ENCODE measurements around the gene C12orf75.
"Not testable (repeated sequence)": the region's sequence is repeated elsewhere in the genome, so short reads cannot be mapped to it uniquely, and the experiment has no call there.

Gene C12orf75

DNA sequence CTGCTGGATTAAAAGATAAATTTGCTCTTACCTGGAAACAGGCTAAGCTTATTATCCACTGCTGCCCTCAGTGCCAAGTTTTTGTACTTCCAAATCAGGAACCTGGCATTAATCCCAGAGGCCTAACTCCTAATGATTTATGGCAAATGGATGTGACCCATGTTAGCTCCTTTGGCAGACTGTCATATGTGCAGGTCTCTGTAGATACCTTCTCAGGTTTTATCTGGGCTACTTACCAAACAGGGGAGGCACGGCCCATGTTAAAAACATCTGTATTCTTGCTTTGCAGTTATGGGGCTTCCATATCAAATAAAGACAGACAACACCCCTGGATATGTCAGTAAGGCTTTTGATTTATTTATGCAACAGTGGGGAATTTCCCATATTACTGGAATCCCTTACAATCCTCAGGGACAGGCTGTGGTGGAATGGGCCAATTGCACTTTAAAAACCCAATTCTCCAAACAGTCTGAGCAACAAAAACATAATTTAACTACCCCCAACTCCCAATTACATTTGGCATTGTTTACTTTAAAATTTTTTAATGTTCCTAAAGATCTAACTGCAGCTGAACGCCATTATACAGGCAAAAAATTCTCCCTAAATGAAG is 19.9 kb upstream of the C12orf75 start:
- DNase-seq (ENCODE audit: low read depth in 3 of 3), result not testable (repeated sequence)

DNA sequence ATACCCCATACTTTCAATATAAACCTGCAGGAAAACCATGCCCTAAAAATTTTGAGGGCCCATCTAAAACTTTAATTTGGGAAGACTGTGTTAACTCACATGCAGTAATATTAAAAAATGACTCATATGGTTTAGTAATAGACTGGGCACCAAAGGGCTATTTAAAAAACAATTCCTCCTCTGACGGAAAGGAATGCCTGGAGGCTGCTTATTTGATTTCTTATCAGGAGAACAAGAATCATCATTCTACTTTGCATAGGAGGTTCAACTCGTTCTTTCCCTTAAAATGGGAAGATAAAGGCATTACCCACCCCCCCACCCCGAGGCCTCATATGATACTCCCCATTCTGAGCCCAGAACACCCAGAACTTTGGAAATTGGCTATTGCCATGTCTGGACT is 18.6 kb upstream of the C12orf75 start:
- not testable (repeated sequence) for DNase-seq (ENCODE audit: low read depth in 3 of 3)

DNA sequence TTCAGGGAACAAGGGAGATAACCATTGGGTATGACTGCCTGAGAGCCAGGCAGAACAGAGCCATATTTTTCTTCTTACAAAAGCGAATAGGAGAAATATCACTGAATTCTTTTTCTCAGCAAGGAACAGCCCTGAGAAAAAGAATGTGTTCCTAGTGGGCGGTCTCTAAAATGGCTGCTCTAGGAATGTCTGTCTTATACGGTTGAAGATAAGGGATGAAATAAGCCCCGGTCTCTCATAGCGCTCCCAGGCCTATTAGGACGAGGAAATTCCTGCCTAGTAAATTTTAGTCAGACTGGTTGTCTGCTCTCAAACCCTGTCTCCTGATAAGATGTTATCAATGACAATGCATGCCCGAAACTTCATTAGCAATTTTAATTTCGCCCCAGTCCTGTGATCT is 16.7 kb upstream of the C12orf75 start:
- not testable (repeated sequence) for DNase-seq (ENCODE audit: low read depth in 3 of 3)

DNA sequence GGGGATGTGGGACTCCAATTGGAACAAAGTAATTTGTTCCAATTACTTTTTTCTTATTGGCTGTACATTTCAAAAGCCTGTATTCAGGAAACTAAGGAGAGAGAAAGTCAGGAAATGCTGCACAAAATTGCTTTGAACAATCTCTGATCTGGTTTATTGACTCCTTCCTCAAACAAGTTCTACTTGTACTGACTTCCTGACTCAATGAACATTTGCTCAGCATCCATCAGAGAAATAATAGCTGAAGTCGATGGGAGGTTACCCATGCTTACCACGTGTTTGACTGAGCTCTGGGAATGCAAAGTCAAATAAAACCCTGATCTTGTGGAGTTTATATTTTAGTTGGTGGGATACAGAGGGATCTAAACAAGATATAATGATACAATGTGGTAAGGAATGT is 15.4 kb upstream of the C12orf75 start:
- no peak for DNase-seq (ENCODE audit: low read depth in 3 of 3)

DNA sequence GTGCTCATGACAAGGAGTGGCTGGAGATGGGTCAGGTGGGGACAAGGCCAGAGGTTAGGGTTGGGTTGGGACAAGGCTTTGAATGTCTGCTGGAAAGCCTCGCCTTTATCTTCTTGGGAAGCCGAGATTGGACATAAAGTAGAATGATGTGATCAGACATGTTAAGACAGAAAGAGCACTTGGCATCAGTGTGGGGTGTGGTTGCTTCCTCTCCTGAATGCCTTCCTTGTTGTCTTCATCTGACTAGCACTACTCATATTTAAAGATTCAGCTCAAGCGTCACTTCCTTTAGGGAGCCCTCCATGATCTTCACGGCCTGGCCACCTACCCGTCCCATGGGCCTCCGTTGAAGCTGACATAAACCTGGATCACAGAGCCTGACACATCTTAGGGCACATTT is 14.8 kb upstream of the C12orf75 start:
- DNase-seq (ENCODE audit: low read depth in 3 of 3), result no peak

DNA sequence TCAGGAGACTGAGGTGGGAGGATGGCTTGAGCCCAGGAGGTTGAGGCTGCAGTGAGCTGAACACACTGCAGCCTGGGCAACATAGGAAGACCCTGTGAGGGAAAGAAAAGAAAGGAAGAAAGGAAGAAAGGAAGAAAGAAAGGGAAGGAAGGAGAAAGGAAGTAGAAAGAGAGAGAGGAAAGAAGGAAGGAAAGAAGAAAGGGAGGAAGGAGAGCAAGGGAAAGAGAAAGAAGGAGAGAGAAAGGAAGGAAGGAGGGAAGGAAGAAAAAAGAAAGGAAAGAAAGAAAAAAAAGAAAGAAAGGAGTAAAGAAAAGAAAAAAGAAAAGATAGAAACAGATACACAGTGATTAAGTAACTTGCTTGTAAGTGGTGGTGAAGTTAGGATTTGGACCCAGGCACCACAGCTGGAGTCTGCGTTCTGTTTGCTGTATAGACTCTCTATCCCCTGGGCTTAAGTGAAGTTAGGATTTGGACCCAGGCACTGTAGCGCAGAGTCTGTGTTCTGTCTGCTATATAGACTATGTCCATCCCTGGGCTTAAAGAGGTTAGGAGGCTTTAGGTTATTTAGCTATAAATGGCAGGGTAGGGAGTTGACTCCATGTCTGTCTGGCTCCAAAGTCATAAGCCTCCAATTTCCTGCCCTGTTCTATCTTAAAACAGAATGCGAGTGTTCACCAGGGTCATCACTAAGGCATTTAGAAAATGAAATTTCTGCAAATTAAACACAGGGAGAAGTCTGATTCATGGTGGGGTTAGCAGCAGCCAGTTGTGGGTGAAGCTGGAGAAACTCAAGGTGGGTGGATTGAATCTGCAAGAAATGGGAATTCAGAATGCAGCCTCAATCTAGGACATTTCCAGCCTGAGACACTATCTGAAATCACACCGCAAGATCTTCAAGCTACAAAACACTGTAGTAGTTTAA is 13.3 kb upstream of the C12orf75 start:
- no peak for DNase-seq (ENCODE audit: low read depth in 3 of 3)

DNA sequence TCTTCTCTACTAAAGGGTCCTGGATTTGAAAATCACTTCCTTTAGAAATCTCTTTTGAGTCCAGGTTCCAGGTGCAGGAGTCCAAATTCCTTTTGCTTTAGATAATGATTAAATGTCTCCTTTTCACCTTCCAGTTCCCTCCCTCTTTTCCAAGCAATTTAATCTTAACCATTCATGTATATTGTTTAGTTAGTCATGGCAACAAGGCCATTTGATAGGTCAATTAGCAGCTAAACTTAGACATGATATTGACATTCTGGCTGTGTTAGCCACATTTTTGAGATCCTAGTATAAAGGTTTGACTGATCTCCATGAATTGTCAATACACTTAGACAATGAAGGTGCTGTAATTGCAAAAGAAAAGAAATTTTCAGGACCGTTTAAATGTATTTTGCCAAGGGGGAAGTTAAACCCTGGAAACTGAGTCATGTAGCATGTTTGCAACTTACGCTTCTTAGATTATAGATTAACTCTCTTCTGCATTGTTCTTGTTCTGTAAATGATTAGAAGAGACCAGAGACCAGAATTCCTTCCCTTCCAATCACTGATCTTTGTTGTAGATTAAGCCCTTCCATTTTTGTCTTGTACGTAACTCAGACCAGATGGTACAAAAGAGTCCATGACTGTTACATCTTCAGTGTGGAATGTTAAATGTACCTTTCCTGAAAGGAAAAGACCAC is 12.4 kb upstream of the C12orf75 start:
- DNase-seq (ENCODE audit: low read depth in 3 of 3), result no peak

DNA sequence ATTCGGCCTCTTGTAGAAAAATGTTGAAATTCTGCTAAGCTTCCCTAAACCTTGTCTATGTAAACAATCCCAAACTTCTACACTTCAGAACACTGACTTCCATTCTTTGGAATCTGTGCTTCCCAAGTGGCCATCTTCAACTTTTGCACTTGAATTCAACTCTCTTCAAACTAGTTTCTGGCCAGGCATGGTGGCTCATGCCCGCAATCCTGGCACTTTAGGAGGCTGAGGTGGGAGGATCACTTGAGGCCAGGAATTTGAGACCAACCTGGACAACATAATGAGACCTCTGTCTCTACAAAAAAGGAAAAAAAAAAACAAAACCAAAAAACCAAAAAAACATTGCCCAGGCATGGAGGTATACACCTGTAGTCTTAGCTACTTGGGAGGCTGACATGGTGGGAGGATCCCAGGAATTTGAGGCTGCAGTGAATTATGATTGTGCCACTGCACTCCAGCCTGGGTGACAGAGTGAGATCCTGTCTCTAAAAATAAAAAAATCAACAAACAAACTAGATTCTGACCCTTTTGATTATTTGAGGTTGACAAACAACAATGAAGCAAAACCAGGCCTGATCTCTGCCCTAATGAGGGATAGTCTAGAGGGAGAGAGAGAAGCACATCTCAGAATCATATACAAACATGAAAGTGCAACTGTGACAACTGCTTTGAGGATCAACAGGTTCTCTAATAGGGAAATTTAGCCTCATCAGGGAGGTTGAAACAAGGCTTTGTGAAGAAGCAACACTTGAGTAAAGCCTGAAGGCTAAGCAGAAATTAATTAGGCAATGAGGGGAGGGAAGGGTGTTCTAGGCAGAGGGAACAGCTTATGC is 11.6 kb upstream of the C12orf75 start:
- DNase-seq (ENCODE audit: low read depth in 3 of 3), result no peak

DNA sequence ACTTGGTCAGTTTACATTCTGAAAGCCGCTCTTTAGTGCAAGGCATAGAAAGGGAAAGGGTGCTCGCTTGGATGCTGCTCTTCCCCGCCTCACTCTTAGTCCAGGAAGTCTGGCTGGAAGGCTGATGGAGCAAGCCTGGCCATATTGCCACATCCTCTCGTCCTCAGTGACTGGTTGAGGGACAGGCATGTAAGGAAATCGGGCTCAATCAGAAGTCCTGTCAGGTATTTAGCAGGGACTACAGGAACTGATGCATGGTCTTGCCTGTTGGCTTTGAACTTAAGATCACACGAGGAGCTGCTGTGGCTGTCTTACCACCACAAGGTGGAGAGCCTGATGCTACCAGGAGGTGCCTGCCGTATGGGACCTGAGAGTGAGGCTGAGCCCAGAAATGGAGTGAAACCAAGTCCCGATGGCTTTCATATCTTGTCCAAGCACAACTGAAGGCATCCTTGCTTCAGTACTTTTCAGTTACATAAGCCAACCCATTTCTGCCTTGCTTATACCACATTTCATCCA is 10.7 kb upstream of the C12orf75 start:
- no peak for DNase-seq (ENCODE audit: low read depth in 3 of 3)

DNA sequence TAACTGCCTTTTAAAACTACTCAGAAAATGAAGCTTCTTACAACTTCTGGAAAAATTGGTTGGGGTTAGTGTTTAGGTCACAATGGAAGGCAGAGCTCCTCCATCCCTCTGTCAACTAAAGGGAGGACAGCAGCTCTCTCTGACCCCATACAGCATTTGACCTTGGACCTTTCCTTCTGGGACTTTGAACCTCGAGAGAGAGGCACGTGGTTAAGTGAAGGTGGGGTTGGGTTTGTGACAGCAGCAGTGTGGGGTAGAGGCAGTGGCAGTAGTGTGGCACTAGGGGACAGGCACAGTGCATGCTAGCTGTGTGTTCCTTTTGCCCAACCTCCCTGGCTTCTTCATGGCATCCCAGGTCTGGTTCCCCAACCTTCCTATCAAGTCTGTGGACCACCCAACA is 9.4 kb upstream of the C12orf75 start:
- no peak for DNase-seq (ENCODE audit: low read depth in 3 of 3)

DNA sequence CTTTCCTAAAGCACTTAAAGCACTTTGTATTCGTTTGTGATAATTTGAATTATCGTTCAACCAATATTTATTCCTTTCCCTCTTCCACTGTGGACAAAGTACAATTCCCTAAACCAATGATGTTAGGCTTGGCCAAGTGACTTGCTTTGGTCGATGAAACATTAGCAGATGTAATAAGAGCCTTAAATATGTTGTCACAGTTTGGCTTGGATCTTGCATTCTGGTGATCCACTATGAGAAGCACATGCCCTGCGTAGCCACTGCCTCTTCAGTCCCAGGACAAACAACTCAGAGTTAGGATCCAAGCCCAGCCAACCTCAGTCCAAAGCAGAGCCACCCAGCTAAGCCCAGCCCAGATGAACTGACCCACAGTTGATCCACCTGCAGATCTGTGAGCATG is 8.4 kb upstream of the C12orf75 start:
- DNase-seq (ENCODE audit: low read depth in 3 of 3), result no peak

DNA sequence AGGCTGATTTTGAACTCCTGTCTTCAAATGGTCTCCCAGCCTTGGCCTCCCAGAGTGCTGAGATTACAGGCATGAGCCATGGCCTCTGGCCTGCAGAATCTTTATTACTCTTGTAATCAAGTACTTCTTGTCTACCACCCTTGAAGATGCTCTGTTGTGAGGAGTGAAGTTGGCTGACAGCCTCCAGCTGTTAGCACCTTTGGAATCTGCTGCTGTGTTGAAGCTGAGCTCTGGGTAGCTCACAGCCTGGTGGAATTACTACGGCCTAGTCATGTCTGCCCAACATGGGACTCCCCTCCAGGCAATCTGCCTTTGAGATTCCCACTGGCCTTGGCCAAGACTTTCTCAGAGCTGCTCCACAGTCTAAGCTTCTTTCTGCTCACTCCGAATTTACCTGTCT is 5.8 kb upstream of the C12orf75 start:
- no peak for DNase-seq (ENCODE audit: low read depth in 3 of 3)

DNA sequence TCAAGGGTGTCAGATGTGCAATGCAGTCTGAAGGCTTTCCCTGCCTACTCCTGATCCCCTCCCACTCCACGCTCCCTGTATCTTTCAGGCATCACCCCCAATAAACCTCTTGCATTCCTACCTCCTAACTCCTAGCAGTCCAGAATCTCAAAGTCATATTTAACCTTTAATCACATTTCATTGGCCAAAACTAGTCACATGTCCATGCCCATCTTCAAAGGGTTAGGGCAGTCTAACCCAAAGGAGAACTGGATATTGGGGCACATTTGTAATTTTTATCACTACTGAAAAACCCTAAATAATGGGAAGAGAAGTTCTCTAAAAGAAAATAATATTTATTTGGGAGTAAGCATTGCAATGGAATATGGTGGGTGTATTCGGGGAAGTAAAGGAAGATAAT is 5.4 kb upstream of the C12orf75 start:
- no peak for DNase-seq (ENCODE audit: low read depth in 3 of 3)

DNA sequence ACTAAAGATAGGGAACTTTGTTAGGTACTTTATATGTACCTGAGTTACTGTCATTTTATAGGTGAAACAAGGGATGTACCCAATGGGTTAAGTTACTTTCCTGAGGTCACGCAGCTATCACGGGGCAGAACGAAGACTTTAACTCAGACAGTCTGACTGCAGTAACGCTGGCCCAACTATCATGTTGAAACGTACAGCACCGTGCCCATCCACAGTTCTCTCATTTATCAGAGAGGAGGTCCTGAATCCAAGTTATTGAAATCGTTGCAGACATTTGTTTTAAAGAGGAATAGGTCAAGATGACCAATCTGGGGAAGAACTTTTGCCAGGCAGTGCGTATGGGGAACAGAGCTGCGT is 587 bp upstream of the C12orf75 start:
- no peak for DNase-seq (ENCODE audit: low read depth in 3 of 3)

DNA sequence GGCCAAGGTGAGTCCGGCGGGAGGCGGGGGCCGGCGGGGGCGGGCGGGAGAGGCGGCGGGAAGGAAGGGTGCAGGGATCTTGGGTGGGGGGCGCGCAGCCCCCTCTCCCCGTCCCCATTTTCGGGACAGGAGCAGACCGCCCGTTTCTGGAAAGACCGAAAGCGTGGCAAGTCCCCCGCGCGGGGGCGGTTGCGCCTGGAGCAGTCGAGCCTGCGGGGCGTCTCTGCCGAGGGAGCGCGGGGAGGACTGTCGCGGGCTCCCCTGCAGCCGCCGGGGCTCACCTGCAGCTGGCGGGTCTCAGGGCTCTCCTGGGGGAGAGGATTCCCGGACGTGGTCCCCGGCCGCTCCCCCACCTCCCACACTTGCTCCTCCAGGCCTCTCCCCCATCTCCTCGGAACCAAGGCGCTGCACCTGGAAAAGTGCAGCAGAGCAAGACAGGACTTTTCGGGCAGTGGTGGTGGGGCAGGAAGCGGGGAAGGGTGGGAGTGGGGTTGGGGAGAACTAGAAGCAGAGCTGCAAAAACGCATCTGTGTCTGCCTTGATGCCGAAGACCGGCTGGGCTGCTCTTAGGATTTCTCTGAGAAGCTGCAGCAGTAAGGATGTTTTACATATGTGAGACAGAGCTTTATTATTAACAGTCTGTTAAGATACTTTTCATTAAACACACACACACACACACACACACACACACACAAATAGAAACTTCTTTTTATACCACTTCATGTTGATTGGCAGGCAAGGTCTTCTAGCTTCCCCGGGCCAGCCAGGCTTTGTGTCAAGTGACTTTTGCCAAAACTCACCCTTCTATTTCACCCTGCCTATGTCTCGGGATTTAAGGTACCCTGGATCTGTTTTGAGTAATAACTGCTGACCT is 677 bp downstream of the C12orf75 start:
- peak in 1 of 3 experiments; percentile 14 for DNase-seq (ENCODE audit: low read depth in 3 of 3)

DNA sequence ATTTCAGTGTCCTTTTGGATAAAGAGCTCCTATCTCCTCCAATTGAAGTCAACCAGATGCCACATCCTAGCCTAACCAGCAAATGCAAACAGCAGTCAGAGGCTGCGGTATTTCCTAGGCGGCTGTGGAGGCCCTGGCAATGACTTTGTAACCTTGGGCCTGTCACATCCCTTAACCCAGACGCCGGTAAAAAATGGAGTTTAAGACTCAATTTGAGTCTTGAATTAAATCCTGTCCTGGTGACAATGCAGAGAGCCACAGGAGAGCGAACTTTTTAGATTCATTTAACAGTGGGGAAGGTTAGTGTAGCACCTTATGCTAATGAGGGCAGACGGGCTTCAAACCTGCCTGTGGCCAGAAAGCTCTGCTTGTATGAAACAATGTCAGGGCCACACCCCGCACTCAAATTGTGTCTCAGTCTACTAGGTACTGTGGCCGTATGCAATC is 1.3 kb downstream of the C12orf75 start:
- DNase-seq (ENCODE audit: low read depth in 3 of 3), result peak in 1 of 3 experiments; percentile 8

DNA sequence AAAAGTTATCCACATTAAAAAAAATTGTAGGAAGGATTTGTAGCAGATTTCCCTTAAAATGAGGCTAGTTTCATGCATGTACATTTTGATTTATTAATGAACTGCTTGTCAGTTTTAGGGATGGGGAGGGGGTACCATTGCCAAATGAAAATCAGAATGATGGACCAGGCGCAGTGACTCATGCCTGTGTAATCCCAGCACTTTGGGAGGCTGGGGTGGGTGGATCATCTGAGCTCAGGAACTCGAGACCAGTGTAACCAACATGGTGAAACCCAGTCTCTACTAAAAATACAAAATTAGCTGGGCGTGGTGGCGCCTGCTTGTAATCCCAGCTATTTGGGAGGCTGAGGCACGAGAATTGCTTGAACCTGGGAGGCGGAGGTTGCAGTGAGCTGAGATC is 1.8 kb downstream of the C12orf75 start:
- DNase-seq (ENCODE audit: low read depth in 3 of 3), result not testable (repeated sequence)

DNA sequence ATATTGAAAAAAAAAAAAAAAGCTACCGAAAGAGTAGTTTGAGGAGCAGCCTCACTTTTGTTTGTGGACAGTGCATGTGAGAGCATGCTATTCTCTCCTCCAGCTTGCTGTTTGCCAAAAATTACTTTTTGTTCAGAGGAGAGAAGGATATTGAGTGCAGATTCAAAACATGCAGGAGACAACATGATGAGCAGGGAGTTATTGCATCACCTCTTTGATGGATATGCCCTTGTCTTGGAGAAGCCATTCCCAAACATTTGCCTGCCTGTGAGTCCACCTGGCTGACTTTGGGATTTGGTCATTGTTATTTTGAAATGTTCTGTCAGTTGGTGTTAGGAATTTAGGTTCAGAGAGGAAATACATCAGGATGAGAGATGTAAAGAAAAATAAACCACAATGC is 2.4 kb downstream of the C12orf75 start:
- no peak for DNase-seq (ENCODE audit: low read depth in 3 of 3)

DNA sequence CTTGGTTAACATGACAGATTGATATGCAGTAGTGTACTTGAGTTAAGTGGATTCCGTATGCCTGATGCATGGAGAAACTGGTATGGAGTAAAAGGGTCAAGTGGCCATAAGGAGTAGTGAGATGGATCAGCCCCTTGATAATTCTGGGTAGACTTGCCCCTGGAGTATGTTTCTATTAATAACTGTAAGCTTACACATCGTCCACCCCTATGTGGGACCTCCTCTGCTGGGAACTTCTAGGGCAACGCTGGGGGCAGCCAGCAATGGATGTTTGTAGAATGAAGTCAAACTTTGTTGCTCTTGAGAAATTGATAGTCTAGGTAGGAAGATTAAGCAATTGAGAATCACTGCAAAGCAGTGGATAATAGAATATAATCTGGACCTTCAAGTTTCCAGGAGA is 3.5 kb downstream of the C12orf75 start:
- DNase-seq (ENCODE audit: low read depth in 3 of 3), result no peak

DNA sequence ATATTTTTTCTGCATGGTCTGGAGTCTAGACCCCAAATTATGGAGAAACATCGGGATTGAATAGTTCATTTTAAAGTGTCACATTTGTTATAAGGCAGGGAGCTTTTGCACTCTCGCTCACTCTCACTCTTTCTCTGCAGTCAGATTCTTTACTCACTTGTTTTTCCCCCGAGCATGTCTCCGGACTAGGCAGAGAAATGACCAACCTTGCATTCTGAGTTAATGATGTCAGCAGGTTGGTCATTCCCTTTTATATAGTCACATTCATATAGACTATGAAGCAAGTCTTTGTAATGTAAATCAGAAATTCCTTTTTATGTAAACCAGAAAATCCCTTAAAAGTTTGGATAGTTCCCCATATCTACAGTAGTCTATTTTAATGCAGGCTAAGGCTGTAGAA is 4.1 kb downstream of the C12orf75 start:
- DNase-seq (ENCODE audit: low read depth in 3 of 3), result no peak

DNA sequence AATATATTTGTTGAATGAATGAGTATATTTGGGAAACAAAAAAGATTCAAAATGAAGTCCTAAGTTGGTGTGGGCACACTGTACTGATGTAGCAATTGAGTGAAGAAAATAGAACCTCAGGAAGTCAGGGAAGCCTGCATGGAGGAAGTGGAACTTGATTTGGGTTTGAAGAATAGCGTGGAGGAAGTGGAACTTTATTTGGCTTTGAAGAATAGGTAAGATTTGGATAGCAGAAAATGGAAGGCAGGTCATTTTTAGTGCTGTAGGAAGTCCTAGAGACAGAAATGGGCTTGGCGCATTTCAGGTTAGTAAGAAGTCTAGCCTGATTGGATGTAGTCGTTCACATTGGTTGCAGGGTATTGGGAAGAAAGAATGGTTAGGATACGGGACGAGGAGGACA is 5.4 kb downstream of the C12orf75 start:
- DNase-seq (ENCODE audit: low read depth in 3 of 3), result no peak

Measured in stimulated activated CD4-positive, alpha-beta T cell treated with anti-CD3 and anti-CD28 coated beads, TNF-alpha, amount 100 ng/mL, for 24 hours (primary cell).